ENCODE measurements around the gene ADAM33.
A peak's percentile ranks its signal among the peaks of the same experiment; 100 is the strongest.

ADAM33 gene

DNA sequence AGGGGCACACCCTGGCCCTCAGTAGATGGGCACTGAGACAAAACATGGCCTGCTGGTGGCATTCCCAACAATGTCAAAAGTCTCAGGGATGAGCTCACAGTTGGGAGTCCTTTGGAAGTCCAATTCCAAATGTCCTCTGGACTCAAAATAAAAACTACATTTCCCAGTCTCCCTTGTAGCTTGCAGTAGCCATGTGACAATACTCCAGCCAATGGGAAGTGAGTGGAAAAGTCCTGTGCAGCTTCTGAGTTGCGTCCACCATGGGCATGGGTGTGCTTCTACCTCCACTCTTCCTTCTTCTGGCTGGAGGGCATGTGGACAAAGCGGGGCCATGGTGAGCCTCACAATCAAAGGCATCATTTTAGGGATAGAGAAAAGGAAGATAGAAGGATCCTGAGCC lies 5.8 kb upstream of the ADAM33 start:
- Histone ChIP-seq H3K4me3 (ENCODE audit: low read depth in 1 of 2, low read length in 2 of 2) (no peak overlapping the region), H3K9ac (ENCODE audit: low read depth in 1 of 2, low read length in 2 of 2) (no peak overlapping the region)

DNA sequence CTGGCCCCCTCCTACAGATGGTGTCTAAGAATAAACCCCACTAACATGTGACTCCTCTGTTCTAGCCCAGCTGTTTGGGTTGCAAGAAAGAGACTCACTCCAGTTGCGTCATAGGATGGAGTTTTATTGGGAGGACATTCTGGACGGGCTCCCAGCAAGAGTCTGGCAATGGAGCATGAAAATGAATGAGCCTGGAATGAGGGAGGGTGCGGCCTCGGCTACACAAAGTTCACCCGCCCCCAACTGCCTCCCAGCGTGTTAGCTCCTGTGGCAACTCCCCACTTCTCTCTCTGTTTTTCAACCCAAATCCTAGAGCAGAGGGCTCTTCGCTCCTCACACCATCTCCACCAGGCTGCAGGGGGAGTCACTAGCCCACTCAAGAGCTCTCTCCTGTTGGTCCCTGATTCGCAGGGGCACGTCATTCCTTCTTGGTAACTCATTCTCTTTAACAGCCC lies 5.1 kb upstream of the ADAM33 start:
- no peaks in the 10 kb centered on the region for H3K9me3 ChIP-seq (ENCODE audit: control insufficient read depth in 1 of 2, low read length in 2 of 2)
- H3K9ac ChIP-seq (ENCODE audit: low read depth in 1 of 2, low read length in 2 of 2) = no peak overlapping the region
- no peaks in the 10 kb centered on the region for H3K36me3 ChIP-seq (ENCODE audit: control insufficient read depth in 1 of 2, insufficient read depth in 2 of 2, low read length in 2 of 2)
- peaks cover 11 to 15% of the 10 kb centered on the region in 2 donors for H3K4me1 ChIP-seq (ENCODE audit: control insufficient read depth in 1 of 2, insufficient read depth in 2 of 2, low read length in 2 of 2)
- H3K27me3 ChIP-seq (ENCODE audit: control insufficient read depth in 1 of 2, insufficient read depth in 2 of 2, low read length in 2 of 2) = peaks cover 5 to 8% of the 10 kb centered on the region in 2 donors
- no peak overlapping the region for H3K4me3 ChIP-seq (ENCODE audit: low read depth in 1 of 2, low read length in 2 of 2)
- H3K27ac ChIP-seq (ENCODE audit: low read depth, low read length) = no peak overlapping the region

More for the DNA sequence above, 5.8 kb upstream of the ADAM33 start:
- Histone ChIP-seq H3K27me3 (ENCODE audit: control insufficient read depth in 1 of 2, insufficient read depth in 2 of 2, low read length in 2 of 2) (peaks cover 0 to 3% of the 10 kb centered on the region in 2 donors), H3K27ac (ENCODE audit: low read depth, low read length) (no peak overlapping the region), H3K9me3 (ENCODE audit: control insufficient read depth in 1 of 2, low read length in 2 of 2) (no peaks in the 10 kb centered on the region), H3K36me3 (ENCODE audit: control insufficient read depth in 1 of 2, insufficient read depth in 2 of 2, low read length in 2 of 2) (no peaks in the 10 kb centered on the region), H3K4me1 (ENCODE audit: control insufficient read depth in 1 of 2, insufficient read depth in 2 of 2, low read length in 2 of 2) (peaks cover 11 to 15% of the 10 kb centered on the region in 2 donors)

DNA sequence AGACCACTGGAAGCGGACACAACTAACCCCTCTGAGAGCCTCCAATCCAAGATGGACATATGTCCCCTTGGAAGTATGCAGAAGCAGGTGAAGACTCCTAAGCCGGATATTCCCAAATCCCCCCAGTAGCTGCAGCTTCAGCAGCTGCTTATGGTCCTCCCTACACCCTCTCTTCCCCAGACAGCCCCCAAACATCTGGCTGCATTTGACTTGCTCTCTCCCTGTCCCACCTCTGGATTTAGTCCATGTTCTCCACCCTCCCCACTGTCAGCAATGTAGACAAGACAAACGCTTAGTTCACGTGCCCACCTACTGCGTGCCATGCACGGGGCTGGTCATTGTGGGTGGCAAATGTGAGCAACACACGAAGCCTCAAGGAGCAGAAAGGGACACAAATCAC lies 4.6 kb upstream of the ADAM33 start:
- no peaks in the 10 kb centered on the region for H3K9me3 ChIP-seq (ENCODE audit: control insufficient read depth in 1 of 2, low read length in 2 of 2)
- H3K4me3 ChIP-seq (ENCODE audit: low read depth in 1 of 2, low read length in 2 of 2) = no peak overlapping the region
- H3K27ac ChIP-seq (ENCODE audit: low read depth, low read length) = no peak overlapping the region
- H3K9ac ChIP-seq (ENCODE audit: low read depth in 1 of 2, low read length in 2 of 2) = no peak overlapping the region
- peaks cover 9 to 13% of the 10 kb centered on the region in 2 donors for H3K27me3 ChIP-seq (ENCODE audit: control insufficient read depth in 1 of 2, insufficient read depth in 2 of 2, low read length in 2 of 2)
- no peaks in the 10 kb centered on the region for H3K36me3 ChIP-seq (ENCODE audit: control insufficient read depth in 1 of 2, insufficient read depth in 2 of 2, low read length in 2 of 2)
- H3K4me1 ChIP-seq (ENCODE audit: control insufficient read depth in 1 of 2, insufficient read depth in 2 of 2, low read length in 2 of 2) = peaks cover 11 to 15% of the 10 kb centered on the region in 2 donors

DNA sequence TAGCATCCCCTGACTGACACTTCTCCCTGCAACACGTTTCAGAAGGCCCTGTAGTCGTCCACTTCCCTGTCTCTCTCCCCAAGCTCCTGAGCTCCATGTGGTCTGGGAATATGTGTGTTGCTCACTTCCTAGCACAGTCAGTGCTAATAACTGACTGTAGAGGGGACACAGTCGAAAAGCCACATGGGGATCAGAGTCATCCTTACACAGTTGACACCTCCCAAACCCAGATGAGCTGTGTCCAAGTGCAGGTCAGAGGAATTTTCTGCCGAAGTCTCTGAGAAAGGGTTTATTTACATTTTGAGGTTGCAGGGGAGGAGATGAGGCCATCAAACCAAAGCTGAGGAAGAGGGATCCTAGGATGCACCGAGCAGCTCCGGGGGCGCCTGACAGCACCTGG lies 3.5 kb upstream of the ADAM33 start:
- H3K4me3 ChIP-seq (ENCODE audit: low read depth in 1 of 2, low read length in 2 of 2) = no peak overlapping the region
- H3K9me3 ChIP-seq (ENCODE audit: control insufficient read depth in 1 of 2, low read length in 2 of 2) = no peaks in the 10 kb centered on the region
- H3K36me3 ChIP-seq (ENCODE audit: control insufficient read depth in 1 of 2, insufficient read depth in 2 of 2, low read length in 2 of 2) = no peaks in the 10 kb centered on the region
- H3K9ac ChIP-seq (ENCODE audit: low read depth in 1 of 2, low read length in 2 of 2) = no peak overlapping the region
- peaks cover 19 to 23% of the 10 kb centered on the region in 2 donors for H3K27me3 ChIP-seq (ENCODE audit: control insufficient read depth in 1 of 2, insufficient read depth in 2 of 2, low read length in 2 of 2)
- H3K4me1 ChIP-seq (ENCODE audit: control insufficient read depth in 1 of 2, insufficient read depth in 2 of 2, low read length in 2 of 2) = peaks cover 11 to 15% of the 10 kb centered on the region in 2 donors
- H3K27ac ChIP-seq (ENCODE audit: low read depth, low read length) = no peak overlapping the region

DNA sequence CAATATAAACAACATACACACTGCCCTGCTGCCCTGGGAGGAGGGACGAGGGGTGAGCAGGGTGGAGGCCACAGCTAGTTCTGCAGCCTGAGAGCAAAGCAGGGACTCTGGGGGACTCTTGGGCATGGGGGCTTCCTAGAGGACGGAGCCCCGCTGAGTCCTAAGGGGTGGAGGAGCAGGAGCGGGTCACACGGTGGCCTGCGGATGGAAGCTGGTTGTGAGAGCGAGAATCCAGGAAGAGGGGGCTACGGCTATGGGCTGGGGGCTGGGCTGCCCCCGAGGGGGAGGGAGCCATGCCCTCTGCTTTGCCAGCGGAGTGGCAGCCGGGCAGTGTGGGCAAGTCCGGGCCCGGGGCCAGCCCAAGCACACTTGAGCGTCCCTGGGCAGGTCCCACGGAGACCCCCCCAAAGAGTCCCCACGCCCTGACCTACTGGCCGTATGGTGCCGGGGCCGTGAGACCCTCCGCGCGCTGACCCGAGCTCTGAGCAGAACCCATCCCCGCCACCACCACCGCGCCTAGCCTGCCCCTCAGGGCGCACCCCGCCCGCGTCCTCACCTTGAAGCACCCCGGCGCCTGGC lies 369 bp downstream of the ADAM33 start:
- peak overlapping the region; percentile 35 to 50 for H3K4me3 ChIP-seq (ENCODE audit: low read depth in 1 of 2, low read length in 2 of 2)
- no peaks in the 10 kb centered on the region for H3K36me3 ChIP-seq (ENCODE audit: control insufficient read depth in 1 of 2, insufficient read depth in 2 of 2, low read length in 2 of 2)
- H3K4me1 ChIP-seq (ENCODE audit: control insufficient read depth in 1 of 2, insufficient read depth in 2 of 2, low read length in 2 of 2) = peaks cover 1% of the 10 kb centered on the region in 2 donors
- peaks cover 20 to 25% of the 10 kb centered on the region in 2 donors for H3K27me3 ChIP-seq (ENCODE audit: control insufficient read depth in 1 of 2, insufficient read depth in 2 of 2, low read length in 2 of 2)
- peak overlapping the region; percentile 42 for H3K27ac ChIP-seq (ENCODE audit: low read depth, low read length)
- peak overlapping the region in 1 of 2 donors; percentile 1 for H3K9ac ChIP-seq (ENCODE audit: low read depth in 1 of 2, low read length in 2 of 2)
- no peaks in the 10 kb centered on the region for H3K9me3 ChIP-seq (ENCODE audit: control insufficient read depth in 1 of 2, low read length in 2 of 2)

DNA sequence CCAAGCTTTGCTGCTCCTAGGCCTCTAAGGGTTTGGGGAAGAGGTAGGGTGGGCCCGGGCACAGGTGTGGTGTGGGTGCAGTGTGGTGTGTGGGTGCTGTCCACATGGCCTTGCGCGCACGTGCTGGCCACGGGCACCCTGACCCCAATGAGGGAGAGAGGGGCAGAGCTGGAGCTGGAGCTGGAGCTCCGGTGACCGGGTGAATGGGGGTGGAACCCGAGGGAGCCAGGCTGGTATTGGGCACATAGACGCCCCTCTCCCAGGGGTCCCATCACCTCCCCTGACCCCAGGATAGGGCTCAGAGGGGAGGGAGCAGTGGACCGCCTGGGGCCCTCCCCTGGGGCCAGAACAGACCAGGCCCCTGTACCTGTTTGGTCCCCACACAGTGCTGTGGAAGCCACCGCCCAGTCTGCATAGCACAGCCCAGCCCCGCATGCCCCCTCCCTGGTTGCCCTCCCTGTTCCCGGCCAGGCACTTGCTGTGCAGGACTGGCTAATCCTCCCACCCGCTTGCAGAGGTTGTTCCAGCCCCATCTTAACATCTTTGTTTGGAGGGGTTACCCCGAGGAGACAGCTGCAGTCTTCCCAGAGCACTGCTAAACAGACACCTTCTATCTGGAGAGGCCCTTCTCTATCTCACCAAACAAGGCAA lies 984 bp downstream of the ADAM33 start:
- H3K4me1 ChIP-seq (ENCODE audit: control insufficient read depth in 1 of 2, insufficient read depth in 2 of 2, low read length in 2 of 2) = no peaks in the 10 kb centered on the region
- peak overlapping the region; percentile 10 for H3K27ac ChIP-seq (ENCODE audit: low read depth, low read length)
- H3K4me3 ChIP-seq (ENCODE audit: low read depth in 1 of 2, low read length in 2 of 2) = peak overlapping the region in 1 of 2 donors; percentile 35
- H3K9me3 ChIP-seq (ENCODE audit: control insufficient read depth in 1 of 2, low read length in 2 of 2) = no peaks in the 10 kb centered on the region
- peaks cover 23 to 28% of the 10 kb centered on the region in 2 donors for H3K27me3 ChIP-seq (ENCODE audit: control insufficient read depth in 1 of 2, insufficient read depth in 2 of 2, low read length in 2 of 2)
- H3K9ac ChIP-seq (ENCODE audit: low read depth in 1 of 2, low read length in 2 of 2) = peak overlapping the region in 1 of 2 donors; percentile 1
- no peaks in the 10 kb centered on the region for H3K36me3 ChIP-seq (ENCODE audit: control insufficient read depth in 1 of 2, insufficient read depth in 2 of 2, low read length in 2 of 2)

DNA sequence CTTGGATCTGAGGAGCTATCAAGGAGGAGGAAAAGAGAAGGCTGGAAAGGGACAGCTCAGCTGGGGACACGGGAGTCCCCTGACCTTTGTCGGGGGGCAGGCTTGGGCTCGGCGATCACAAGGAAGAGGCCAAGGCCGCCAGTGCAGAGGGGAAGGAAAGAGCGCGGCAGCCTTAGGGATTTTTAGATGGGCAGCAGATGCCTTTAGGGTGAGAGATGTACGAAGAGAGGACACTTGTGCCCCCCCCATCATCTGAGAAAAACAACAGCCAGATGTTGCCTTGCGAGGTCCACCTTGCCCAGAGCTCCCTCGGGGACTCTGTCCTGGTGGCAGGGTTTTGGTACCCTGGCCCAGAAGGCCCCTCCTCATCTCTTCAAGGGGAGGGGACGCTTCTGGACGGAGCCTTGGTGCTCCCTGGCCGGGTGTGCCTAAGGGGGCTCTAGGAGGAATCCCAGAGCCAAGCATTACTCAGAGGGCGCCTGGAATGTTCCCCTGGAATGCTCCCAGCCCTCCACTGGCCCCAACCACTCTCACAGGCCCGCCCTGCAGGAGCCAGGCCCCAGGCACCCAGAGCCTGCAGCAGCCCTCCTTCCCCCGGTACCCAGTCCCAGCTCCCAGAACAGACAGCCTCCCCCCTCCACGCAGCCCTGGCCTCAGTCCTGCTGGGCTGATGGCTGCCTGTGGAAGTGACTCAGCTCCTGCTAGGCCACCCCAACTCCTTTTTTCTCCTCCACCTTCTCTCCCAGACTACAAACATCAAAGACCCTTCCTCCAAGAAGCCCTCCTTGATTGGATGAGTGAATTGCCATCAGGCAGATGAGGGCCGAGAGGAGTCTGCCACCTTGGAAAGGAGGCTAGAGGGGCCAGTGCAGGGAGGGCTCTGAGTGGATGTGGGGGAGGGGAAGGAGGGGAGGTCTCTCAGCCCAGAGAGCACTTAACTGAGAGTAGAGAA lies 1.8 kb downstream of the ADAM33 start:
- Histone ChIP-seq H3K9ac (ENCODE audit: low read depth in 1 of 2, low read length in 2 of 2) (no peak overlapping the region), H3K4me3 (ENCODE audit: low read depth in 1 of 2, low read length in 2 of 2) (no peak overlapping the region), H3K9me3 (ENCODE audit: control insufficient read depth in 1 of 2, low read length in 2 of 2) (no peaks in the 10 kb centered on the region), H3K27ac (ENCODE audit: low read depth, low read length) (peak overlapping the region; percentile 10), H3K4me1 (ENCODE audit: control insufficient read depth in 1 of 2, insufficient read depth in 2 of 2, low read length in 2 of 2) (no peaks in the 10 kb centered on the region), H3K36me3 (ENCODE audit: control insufficient read depth in 1 of 2, insufficient read depth in 2 of 2, low read length in 2 of 2) (no peaks in the 10 kb centered on the region), H3K27me3 (ENCODE audit: control insufficient read depth in 1 of 2, insufficient read depth in 2 of 2, low read length in 2 of 2) (peaks cover 30 to 32% of the 10 kb centered on the region in 2 donors)

DNA sequence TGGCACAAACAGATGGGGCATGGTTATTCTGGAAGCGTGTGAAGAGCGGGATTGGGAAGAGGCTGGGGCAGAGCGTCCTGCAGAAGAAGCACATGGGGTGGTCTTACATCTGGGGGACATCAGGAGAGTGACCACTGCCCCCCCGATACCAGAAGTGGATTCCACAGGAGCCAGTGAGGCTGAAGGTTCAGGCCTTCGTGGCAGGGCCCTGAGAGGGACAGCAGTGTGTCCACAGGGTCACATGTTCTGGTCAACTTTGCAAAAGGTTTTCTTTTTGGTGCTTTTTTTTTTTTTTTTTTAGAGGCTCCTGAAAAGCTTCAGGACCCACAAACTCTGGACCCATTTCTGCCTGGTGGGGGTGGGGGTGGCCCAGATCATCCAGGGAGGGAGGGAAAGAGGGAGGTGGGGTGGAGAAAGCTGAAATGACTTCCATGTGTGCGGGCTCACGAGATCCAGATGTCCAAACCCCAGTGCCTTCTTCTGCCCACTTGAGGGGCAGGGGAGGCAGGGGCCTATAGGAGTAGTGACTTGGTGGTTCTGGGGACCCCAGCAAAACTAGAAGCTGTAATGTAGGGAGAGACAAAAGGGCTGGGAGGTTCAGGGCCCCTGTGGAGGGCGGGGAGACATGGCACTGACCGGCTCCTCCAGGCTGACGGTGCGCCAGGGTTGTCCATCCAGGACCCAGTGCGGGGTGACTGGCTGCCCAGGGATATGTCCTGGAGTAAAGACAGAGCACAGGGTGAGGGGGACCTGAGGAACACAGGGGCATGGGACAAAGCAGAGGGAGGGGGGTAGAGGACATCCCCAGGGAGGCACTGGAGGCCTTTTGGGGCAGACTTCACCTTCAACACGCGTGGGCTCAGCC lies 2.7 kb downstream of the ADAM33 start:
- Histone ChIP-seq H3K4me3 (ENCODE audit: low read depth in 1 of 2, low read length in 2 of 2) (no peak overlapping the region), H3K4me1 (ENCODE audit: control insufficient read depth in 1 of 2, insufficient read depth in 2 of 2, low read length in 2 of 2) (no peaks in the 10 kb centered on the region), H3K27me3 (ENCODE audit: control insufficient read depth in 1 of 2, insufficient read depth in 2 of 2, low read length in 2 of 2) (peaks cover 39 to 41% of the 10 kb centered on the region in 2 donors), H3K9ac (ENCODE audit: low read depth in 1 of 2, low read length in 2 of 2) (no peak overlapping the region), H3K36me3 (ENCODE audit: control insufficient read depth in 1 of 2, insufficient read depth in 2 of 2, low read length in 2 of 2) (no peaks in the 10 kb centered on the region), H3K9me3 (ENCODE audit: control insufficient read depth in 1 of 2, low read length in 2 of 2) (no peaks in the 10 kb centered on the region), H3K27ac (ENCODE audit: low read depth, low read length) (no peak overlapping the region)

DNA sequence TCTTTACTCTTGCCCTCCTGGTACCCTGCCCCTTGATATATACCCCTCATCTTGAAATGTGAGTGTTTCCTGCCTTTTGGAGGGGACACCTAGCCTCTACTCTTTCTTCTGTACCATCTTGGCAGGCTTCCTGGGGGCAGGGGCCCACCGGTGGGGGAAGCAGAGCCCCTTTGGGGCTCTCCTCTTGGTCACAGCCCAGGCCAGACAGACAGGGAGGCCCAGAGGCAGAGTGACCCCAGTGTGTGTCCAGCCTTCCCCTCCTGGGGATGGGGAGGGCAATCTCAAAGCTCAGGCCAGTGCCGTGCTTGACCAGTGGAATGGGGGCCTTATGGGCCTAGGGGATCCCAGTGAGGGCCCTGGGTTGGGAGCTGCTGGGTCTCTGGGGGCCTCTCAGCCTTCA lies 3.6 kb downstream of the ADAM33 start:
- Histone ChIP-seq H3K4me3 (ENCODE audit: low read depth in 1 of 2, low read length in 2 of 2) (no peak overlapping the region), H3K9ac (ENCODE audit: low read depth in 1 of 2, low read length in 2 of 2) (no peak overlapping the region), H3K27me3 (ENCODE audit: control insufficient read depth in 1 of 2, insufficient read depth in 2 of 2, low read length in 2 of 2) (peaks cover 39 to 43% of the 10 kb centered on the region in 2 donors), H3K4me1 (ENCODE audit: control insufficient read depth in 1 of 2, insufficient read depth in 2 of 2, low read length in 2 of 2) (no peaks in the 10 kb centered on the region), H3K9me3 (ENCODE audit: control insufficient read depth in 1 of 2, low read length in 2 of 2) (no peaks in the 10 kb centered on the region), H3K27ac (ENCODE audit: low read depth, low read length) (no peak overlapping the region), H3K36me3 (ENCODE audit: control insufficient read depth in 1 of 2, insufficient read depth in 2 of 2, low read length in 2 of 2) (no peaks in the 10 kb centered on the region)

All from duodenal mucosa (tissue), 2 donors.